Measurements from ENCODE around the gene DHX38. TPM values are rescaled to one million over a fixed set of nuclear protein-coding genes. Genes with fewer than 3 reads are reported as not detected.

The DHX38 gene
- total RNA-seq, 1 donor from 2014 or later = 38.1 TPM

DNA sequence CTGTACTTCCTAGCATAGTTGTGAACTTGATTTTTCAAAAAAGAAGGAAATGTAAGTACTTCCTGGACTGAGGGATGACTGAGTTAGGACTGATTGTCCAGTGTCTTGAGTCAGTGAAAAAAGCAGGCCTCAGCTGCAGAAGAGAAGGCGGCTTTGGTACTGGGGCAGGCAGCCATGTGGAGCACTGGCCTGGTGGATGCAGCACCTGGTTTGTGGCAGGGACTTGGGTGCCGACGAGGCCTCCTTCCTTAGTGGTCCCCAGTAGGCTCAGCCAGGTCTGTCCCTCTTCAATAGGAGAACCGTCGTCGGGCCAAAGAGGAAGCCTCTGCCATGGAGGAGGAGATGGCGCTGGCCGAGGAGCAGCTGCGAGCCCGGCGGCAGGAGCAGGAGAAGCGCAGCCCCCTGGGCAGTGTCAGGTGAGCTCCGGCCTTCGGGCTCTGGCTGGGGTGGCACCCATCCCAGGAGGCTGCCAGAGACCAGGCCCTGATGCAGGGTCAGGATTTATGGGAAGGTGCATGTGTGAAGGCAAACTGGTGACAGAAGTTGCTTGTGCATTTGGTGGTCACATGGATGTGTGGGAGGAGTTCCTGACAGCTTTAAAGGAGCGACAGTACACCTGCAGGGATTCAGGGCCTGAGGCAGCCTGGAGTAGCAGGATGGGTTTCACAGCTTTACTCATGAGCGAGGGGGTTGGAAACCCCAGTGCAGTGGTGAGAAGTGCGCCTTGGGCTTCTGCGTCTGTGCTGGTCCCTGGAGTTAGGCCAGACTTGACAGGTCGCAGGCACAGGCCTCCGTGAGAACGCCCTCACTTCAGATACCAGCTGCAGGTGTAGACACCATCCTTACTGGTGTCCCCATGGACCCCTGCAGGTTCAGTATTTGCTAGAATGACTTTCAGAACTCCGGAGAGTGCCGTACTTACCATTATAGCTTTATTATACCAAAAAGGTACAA lies 17.3 kb downstream of the DHX38 start:
- DNase-seq = no peak
- intact Hi-C loops (cut with DNase I) = no loop called here
- ATAC-seq (ENCODE audit: poor library complexity) = no peak

DNA sequence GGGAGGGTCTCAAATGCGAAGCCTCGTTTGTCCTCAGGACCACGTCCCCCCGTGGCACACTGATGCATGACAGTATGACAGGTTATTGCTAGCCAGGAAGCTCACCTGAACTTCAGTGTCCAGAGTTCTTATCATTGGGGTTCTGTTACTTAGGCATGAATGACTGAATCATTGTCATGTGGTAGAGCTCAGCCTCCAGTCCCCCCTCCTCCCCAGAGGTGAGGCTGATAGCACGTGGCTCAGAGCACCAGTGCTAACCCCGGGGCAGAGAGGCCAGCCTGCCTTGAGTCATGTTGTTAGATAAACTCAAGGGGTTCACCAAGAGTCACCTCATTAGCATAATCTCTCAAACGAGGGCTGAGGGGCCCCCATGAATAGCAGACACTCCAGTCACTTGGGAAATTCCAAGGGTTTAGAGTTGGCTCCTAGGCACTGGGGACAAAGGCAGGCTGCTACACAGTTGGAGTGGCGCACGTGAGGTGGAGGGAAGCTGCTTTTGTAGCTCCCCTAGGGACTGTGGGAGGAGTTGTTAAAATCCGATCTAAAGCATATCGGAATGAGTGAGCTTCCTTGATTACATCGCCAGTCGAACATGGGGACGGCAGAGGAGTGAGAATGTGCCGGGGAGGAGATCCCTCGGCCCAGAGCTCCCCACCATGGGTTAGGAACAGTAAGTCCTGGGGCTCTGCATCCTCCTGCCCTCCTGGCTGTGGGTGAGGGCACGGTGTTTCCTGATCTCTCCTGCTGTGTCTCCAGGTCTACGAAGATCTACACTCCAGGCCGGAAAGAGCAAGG lies 18.2 kb downstream of the DHX38 start:
- no peak for ATAC-seq (ENCODE audit: poor library complexity)
- DNase-seq = no peak
- intact Hi-C loops (cut with DNase I) = no loop called here

DNA sequence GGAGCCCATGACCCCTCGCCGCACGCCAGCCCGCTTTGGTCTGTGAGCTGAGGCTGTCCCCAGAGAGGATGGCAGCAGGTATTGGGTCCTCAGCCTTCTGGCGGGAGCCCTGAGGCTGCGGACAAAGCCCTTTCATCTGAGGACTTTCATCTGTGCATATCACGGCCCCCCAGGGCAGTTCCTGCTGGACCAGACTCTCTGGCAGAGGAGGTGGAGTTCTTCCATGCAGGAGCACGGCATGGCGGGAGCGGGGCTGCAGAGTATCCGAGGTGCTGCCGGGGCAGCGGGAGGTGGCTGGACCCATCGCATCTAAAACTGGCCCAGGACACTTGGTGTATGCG lies 18.8 kb downstream of the DHX38 start:
- no peak for DNase-seq
- ATAC-seq (ENCODE audit: poor library complexity) = no peak
- intact Hi-C loops (cut with DNase I) = no loop called here

DNA sequence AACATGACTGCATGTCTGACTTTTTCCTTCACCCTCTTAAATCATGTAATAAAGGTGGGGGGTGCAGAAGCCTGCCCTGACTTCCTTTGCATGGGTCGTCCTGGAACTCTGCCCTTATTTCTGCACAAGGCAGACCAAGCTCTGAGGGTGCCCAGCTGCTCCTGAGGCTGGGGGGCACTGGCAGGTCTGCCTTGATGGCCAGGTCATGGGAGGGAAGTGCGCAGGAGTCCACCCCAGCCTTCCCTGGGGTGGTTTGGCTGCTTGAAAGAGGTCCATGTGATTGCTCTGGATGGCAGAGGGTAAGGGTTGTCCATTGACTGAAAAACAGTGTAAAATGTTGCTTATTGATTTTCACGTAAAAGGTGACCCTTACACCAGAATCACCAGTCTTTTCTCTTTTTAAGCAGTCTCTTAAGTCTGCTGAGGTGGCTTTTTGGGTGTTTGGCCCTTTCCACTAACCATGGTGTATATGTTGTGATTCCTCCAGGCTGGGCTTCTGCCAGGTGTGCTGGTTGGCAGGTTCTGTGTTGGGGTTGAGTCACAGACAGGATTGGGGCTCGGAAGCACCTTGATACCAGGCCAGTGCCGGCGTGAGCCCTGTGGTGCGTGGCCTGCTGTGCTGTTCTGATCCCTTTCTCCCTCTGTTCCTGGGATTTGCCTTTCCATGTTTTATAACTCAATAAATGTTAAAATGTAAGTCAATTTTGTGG lies 19.4 kb downstream of the DHX38 start:
- DNase-seq = no peak
- intact Hi-C loops (cut with DNase I) = no loop called here
- peak; percentile 26 for ATAC-seq (ENCODE audit: poor library complexity)

DNA sequence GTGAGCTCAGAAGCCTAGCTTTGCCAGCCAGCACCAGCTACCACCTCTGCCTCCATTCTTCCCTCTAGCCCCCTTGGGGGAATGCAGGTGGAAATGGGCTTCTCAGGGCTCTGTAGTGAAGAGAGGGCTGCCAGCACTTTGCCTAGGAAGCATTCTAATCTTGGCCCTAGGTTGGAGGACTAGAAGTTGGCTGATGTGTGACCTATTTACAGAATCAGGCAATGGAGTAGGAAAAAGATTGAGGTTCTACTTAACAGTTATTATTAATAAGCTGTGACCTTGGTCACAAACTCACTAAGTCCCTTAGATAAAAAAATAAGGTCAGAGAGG lies 19.9 kb downstream of the DHX38 start:
- ATAC-seq (ENCODE audit: poor library complexity) (peak; percentile 51), DNase-seq (no peak)
- intact Hi-C loops (cut with DNase I) = no loop called here

DNA sequence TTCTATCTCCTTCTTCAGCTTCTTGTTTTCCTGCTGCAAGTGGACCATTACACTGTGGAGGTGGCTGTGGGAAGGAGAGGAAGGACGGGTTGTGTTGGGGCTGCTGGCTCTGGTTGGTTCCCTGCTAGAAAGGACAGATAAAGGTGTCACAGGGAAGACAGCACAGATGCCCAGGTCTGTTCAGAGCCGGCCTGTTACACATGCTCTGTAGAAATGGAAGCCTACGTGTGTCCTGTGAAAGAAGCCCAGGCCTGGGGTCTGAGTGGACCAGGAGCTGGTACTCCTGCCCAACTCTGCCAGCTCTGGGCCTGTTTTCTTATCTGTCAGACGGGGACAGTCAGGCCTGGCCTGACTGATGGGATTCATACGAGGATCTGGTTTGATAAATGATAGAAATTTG lies 26.4 kb downstream of the DHX38 start:
- ATAC-seq (ENCODE audit: poor library complexity) (no peak), DNase-seq (no peak)
- intact Hi-C loops (cut with DNase I) = no loop called here

DNA sequence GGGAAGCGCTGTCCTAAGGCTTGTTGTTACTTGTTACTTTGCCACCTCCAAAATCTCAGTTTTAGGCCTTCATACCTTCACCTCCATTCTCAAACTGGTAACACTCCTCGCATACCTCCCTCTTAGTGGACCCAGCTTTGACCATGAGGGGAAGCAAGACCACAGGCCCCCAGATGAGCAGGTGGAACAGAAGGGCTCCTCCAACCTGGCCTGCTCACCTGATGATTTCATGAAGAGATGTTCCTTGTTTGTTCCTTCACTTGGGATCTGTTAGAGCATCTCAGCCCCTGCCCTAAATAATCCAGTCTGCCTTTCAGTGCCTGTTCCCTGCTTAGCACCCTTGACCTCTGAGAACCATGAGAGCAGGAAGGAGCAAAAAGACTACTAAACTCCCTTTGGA lies 28.7 kb downstream of the DHX38 start:
- no peak for ATAC-seq (ENCODE audit: poor library complexity)
- no peak for DNase-seq
- intact Hi-C loops (cut with DNase I) = no loop called here

DNA sequence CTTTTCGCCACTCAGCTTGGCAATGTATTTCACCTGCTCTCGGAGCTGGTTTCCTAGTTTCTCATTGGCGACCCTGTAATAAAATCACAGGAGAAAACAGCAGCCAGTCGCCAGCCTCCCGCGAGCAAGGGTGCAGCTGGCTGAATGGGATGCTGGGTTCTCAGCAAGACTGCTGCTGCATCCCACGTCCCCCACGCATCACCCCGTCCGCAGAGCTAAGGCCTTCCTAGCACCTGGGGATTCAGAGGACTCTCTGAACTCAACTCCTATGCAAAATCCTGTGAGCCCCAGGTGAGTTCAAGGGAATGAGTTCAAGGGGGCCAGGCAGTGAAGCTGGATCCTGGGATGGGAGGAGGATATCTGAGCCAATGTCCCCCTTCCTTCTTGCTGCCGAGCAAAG lies 29.3 kb downstream of the DHX38 start:
- DNase-seq (no peak), ATAC-seq (ENCODE audit: poor library complexity) (no peak)
- intact Hi-C loops (cut with DNase I) = no loop called here

DNA sequence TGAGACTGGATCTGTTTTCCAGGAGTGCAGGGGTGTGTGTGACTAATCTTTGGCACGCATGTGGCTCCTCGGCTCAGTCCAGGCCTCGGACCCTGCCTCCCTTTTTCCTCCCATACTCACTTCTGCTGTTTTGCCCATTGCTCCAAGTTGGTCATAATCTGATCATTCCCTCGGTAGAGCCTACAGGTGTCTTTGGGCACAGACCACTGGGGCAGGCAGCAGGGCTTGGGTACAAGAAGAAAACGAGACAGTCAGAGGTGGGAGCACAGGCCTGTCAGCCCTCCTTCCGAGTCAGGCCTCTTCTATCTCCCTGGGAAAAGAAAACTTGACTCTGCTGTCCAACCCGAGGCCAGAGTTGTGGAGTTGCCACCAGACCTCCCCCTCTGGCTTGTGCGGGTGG lies 29.8 kb downstream of the DHX38 start:
- intact Hi-C loops (cut with DNase I) = no loop called here
- ATAC-seq (ENCODE audit: poor library complexity) (no peak), DNase-seq (no peak)

DNA sequence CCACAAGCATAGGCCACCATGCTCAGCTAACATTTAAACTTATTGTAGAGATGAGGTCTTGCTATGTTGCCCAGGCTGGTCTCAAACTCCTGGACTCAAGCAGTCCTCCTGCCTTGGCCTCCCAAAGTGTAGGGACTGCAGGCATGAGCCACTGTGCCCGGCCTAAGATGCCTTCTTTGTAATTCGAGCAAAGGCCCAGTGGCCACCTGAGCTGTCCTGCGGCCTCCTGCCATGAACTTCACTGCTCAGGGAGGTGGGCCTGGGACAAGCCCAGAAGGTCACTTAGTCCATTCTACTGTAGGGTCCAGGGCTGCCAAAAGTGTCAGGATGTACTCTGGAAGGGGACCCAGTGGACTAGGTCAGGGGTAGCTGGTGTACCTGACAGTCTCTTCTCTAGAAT lies 30.5 kb downstream of the DHX38 start:
- ATAC-seq (ENCODE audit: poor library complexity) (no peak), DNase-seq (no peak)
- intact Hi-C loops (cut with DNase I) = no loop called here

DNA sequence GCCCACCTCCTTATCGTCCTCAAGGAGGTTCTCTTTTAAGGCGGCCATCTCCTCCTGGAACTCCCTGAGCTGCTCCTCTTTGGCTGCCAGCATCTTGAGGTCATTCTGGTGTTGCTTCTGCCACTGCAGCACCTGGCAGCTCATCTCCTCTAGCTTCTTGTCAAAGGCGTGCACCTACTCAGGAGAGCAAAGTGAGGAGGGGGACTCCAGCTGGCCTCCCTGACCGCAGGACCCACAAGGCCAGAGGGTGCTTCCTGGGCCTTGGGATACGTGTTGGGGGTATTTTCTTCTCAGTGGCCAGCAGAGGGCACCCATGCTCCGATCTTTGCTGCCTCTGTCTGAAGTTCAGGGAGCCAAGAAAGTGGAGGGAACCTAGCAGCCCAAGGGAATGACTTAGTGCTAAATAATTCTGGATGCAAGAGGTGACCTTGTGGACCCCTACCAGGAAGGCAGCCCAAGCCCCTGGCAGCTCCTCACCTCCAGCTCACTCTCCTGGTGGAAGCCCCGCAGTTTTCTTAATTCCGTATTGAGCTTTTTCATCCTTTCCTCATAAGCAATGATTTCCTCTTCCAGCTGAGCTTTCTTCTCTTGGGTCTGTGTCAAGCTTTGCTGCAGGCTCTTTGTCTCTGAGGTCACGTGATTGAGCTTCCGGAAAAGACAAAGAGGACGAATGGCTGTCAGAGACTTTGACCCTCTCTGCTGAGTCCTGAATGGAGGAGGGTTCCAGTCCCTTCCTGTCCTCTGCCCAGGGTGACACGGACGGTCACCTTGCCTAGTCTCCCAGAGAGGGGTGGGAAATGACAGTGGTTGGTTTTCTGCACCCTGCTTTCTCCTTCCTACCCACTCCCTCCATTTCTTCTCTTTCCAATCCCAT lies 31.4 kb downstream of the DHX38 start:
- DNase-seq (peak; percentile 61), ATAC-seq (ENCODE audit: poor library complexity) (peak; percentile 95)
- intact Hi-C loops (cut with DNase I) = no loop called here

DNA sequence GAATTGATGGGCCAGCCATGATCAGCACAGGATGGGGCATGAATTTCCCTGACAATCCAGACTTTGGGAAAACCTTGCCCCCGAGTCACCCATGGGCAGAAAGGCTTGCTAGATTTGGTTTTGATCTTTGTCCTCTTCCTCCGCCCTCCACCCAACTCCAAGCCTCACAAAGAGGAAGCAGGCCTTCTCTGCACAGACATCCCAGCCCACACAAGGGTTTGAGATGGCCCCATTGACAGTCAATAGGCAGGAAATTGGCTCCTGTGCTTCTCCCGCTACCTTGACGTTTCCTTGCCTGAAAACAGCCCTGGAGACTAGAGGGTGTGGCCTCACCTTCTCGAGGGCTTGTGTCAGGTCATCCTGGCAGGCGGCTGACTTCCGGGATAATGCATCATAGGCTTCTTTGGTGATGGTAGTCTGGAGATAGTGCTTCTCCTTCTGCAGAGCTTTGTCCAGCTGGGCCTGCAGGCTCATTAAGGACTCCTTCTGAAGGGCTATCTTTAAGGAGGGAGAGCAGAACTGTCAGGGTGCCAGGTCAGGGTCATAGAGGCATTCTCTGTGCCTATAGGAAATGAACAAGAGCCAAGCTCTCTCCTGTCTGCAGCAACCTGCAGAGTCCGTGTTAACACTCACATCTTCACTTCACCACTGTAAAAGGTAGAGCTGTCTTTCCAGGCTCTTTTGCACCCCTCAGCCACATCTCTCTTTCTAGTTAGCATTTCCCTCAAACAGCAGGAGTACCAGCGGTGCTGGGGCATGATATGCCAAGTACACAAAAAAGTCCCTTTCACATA lies 32.2 kb downstream of the DHX38 start:
- DNase-seq = no peak
- intact Hi-C loops (cut with DNase I) = no loop called here
- peak; percentile 32 for ATAC-seq (ENCODE audit: poor library complexity)

DNA sequence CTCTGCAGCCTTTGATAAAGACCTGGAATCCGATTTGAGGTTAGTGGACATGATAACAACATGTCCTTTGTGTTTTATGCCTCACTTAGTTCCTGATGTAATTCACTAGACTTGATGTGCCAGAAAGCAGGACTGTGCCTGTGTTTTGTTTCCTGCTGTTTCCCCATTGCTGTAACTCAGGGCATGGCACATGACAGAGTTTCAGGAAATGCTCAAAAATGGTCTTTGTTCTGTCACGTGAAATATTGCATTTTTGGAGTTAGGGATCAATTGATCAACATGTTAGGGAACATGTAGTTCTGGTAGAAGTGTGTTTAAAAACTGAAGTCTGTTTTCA lies 32.8 kb downstream of the DHX38 start:
- ATAC-seq (ENCODE audit: poor library complexity) (peak; percentile 25), DNase-seq (no peak)
- intact Hi-C loops (cut with DNase I) = no loop called here

DNA sequence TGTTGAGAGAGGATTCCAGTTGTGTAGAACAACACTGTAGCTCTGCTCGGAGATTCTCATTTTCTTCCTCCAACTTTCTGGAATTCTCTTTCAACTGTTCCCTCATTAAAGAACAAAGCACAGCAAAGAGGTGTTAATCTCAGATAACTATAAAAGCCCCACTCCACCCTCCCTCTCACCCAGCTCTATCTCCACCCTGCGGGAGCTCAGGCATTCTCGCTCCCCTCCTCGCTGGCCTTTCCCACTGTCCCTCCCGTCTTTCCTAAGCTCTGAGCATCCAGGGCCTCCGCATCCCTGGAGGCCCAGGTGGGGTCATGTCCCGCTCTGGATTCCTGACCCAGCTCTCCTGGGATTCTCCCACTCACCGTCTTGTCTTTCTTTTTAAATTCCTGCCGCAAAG lies 35.1 kb downstream of the DHX38 start:
- ATAC-seq (ENCODE audit: poor library complexity) (no peak), DNase-seq (no peak)
- intact Hi-C loops (cut with DNase I) = no loop called here

DNA sequence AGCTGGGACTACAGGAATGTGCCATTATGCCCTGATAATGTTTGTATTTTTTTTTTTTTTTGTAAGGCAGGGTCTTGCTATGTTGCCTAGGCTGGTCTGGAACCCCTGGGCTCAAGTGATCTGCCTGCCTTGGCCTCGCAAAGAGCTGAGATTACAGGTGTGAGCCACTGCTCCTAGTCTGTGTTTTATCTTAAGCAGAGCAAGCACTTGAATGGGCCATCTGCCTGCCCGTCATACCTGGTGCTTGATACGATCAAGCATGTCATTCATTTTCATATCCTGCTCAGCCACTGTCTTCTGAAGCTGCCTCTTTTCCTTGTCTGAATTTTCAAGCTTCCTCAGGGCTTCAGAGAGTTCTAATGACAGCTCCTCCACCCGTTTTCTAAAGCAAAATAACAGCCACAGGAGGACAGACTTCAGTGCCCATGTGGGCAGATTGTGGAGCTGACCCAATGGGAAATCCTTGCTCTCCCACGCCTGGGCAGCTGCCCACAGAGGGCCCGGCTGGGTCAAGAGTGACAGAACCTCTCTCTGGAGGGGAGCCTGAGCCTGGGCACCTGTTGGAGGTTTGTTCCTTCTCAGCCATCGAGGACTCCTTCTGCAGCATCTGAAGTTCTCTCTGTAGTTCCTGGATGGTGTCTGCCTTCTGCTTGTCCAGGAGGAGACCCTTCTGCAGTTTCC lies 36.5 kb downstream of the DHX38 start:
- no peak for ATAC-seq (ENCODE audit: poor library complexity)
- intact Hi-C loops (cut with DNase I) = no loop called here
- DNase-seq = no peak

DNA sequence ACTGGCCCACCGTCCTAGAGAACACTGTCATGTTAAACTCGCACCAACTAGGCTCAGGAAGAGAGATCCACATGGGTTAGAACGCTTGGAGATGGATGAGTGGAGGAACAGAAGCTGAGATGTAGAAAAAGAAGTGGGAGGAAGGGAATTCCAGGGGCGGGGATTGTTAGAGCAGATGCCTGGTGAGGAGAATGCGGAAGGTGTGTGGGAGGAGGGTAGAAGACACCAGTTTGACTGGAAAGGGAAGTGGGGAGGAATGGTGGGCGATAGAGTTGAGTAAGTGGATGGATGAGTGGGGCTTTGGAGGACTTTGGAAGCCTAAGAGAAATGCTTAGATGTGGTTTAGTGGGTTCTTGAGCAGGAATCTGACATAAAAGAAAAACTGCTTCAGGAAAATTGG lies 37.4 kb downstream of the DHX38 start:
- intact Hi-C loops (cut with DNase I) = no loop called here
- DNase-seq (no peak), ATAC-seq (ENCODE audit: poor library complexity) (no peak)

DNA sequence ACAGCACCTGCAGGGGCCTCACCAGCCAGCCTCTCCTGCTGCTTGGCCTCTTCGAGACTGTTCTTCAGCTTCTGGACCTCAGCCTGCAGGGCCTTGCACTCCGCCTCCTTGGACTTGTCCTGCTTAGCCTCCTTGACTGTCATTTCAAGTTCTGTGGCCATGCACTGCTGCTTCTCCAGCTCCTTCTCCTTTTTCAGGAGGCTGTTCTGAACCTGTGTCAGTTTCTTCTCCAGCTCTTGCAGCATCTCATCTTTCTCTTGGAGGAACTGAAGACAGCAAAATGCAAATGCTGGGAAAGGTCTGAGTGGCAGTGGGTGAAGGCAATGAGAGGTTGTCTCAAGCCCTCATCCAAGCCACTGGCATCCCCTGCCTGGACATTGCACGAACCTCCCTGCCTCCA lies 39.1 kb downstream of the DHX38 start:
- intact Hi-C loops (cut with DNase I) = no loop called here
- no peak for ATAC-seq (ENCODE audit: poor library complexity)

DNA sequence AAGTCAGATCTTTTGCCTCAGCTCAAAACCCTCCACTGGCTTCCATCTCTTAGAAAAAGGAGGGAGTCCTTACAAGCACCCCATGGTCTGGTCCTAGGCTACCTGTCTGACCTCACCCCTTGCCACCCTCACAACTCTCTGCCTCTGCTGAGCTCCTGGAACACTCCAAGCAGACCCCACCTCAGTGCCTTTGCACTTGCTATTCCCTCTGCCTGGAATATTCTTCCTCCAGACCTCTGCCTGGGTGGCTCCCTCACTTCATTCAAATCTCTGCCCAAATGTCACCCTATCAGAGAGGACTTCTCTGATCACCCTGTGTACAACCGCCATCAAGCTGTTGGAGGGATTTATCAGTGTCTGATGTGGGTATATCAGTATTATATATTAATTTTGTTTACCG lies 40.9 kb downstream of the DHX38 start:
- ATAC-seq (ENCODE audit: poor library complexity) (no peak), DNase-seq (no peak)

More for the DNA sequence above, 39.1 kb downstream of the DHX38 start:
- no peak for DNase-seq

More for the DNA sequence above, 40.9 kb downstream of the DHX38 start:
- intact Hi-C loops (cut with DNase I) = no loop called here

Measured in Right ventricle myocardium superior (tissue), 1 donor.